ENCODE results near the gene ORAI3.

The ORAI3 gene

DNA sequence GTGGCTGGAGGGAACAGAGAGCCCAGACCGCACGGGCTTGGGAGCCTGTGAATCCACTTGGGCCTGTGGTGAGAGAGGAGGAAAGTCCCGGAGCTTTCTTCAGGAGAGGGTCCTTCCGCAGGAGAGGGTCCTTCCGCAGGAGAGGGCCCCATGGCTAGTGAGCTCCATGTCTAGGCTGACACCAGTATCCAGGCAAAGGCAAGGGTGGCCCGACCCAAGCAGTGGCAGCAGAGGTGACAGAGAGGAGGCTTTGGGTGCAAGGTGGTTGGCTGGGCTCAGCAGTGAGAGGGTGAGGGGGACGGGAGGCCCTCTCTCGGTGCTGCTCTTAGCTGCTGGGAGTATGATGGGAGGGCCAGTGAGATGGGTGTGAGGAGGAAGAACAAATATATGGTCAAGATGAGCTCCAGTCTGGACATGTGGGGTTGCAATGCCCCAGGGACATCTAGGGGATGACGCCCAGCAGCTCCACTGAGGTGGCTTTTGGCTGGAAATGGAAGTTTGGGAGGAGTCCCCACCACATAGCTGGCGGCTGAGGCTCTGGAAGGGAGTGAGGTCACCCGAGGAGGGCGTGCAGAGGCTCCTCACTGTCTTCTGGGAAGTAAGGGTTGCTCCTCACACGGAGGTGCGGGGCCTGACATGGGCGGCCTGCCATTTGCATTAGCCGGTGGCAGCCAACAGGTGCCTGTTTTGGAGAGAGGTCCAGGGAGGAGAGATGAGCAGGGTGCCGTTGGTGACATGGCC lies 33.9 kb downstream of the ORAI3 start:
- TF ChIP-seq, protein P1, sequence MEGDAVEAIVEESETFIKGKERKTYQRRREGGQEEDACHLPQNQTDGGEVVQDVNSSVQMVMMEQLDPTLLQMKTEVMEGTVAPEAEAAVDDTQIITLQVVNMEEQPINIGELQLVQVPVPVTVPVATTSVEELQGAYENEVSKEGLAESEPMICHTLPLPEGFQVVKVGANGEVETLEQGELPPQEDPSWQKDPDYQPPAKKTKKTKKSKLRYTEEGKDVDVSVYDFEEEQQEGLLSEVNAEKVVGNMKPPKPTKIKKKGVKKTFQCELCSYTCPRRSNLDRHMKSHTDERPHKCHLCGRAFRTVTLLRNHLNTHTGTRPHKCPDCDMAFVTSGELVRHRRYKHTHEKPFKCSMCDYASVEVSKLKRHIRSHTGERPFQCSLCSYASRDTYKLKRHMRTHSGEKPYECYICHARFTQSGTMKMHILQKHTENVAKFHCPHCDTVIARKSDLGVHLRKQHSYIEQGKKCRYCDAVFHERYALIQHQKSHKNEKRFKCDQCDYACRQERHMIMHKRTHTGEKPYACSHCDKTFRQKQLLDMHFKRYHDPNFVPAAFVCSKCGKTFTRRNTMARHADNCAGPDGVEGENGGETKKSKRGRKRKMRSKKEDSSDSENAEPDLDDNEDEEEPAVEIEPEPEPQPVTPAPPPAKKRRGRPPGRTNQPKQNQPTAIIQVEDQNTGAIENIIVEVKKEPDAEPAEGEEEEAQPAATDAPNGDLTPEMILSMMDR (IDR thresholded peaks at IDR 0.05; ENCODE audit: low read depth, low read length), result no peak
- no peak overlapping the region for H3K4me3 ChIP-seq (ENCODE audit: low read depth, low read length)
- no peak for DNase-seq (ENCODE audit: low read depth, low spot score)
- in situ Hi-C loops (cut with HindIII; ENCODE audit: low sequenced_read_pairs), result no loop called here

DNA sequence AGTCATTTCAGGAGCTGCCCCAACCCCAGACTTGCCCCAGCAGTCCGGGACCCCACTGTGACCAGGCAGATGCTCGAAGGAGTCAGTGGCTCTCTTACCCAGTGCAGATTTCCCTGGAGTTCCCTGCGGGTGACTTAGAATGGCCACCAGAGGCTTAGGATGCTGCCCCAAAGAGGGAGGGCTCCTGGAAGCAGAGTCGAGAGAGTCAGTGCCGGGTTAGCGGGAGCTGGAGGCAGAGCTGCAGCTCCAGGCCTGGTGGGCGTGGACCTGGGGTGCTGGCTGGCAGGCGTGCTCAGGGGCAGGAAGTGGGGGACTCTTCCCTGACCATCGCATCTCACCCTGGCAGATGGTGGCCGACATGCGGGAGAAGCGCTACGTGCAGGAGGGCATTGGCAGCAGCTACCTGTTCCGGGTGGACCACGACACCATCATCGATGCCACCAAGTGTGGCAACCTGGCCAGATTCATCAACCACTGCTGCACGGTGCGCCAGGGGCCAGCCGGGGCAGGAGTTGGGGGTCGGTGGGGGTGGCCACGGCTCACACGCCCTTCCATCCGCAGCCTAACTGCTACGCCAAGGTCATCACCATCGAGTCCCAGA lies 34.5 kb downstream of the ORAI3 start:
- in situ Hi-C loops (cut with HindIII; ENCODE audit: low sequenced_read_pairs), result no loop called here
- no peak overlapping the region for H3K4me3 ChIP-seq (ENCODE audit: low read depth, low read length)

DNA sequence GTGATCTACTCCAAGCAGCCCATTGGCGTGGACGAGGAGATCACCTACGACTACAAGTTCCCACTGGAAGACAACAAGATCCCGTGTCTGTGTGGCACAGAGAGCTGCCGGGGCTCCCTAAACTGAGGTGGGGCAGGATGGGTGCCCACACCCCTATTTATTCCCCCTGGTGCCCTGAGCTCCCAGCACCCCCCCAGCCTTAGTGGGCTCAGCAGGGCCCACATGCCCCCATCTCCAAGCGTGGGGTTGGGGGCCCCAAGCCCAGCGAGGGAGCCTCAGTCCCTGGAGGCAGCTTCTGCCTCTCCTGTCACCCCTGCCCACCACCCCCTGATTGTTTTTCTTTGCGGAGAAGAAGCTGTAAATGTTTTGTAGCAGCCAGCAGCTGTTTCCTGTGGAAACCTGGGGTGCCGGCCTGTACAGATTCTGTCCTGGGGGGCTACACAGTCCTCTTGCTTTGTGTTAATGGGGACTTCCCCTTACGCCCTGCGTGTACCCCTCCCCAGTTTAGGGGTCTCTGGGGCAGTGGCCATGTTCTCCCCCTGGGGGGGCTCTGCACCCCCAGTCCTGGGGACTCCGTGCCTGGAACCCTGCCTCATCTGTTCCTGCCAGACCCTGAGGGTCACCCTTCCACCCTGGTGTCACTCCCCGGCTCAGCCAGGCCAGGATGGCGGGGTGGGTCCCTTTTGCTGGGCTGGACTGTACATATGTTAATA lies 35.2 kb downstream of the ORAI3 start:
- in situ Hi-C loops (cut with HindIII; ENCODE audit: low sequenced_read_pairs), result no loop called here
- TF ChIP-seq, protein P1 (IDR thresholded peaks at IDR 0.05; ENCODE audit: low read depth, low read length), result no peak

More for the DNA sequence above, 34.5 kb downstream of the ORAI3 start:
- no peak for DNase-seq (ENCODE audit: low read depth, low spot score)
- TF ChIP-seq, protein P1 (IDR thresholded peaks at IDR 0.05; ENCODE audit: low read depth, low read length), result no peak

DNA sequence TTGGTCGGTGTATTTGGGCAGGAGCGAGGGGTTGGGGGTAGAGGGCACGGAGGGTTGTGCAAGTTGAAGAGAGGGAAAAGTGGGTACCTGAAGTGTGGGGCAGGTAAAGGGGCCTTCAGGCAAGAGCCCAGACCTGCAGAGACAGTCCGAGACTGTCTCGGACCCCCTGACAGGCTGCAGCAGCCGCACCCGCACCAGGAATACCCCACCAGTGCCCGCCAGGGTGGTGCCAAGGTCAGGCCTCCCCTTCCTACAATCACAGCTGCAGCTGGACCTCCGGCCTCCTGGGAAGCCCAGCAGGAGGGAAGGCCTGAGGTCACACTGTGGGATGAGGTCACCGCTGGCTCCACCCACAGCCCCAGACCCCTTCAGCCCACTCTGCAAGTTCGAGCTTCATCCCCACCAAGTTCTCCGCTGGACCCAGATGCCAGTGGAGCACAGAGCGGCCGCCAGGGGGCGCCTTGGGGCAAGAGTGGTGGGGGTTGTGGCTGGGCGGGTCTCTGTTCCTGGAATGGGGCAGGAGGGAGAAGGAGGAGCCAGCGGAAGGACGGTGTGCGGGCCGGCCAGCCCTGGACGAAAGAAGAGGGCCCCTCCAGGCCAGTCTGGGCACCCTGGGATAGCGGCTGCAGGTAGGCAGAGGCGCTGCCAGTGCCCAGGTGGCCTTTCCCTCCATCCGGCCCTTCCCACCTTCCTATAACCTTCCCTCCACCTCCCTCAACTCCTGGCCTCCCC lies 36.0 kb downstream of the ORAI3 start, which contains the start of gene HSD3B7:
Gene HSD3B7, plus strand, starts transcription at position 539 of the 732 bp plus-strand sequence. CDS start 452 bp downstream, outside the sequence.
- TF ChIP-seq, protein P1 (IDR thresholded peaks at IDR 0.05; ENCODE audit: low read depth, low read length), result peak; percentile 96
- peak within 1 kb of the TSS; percentile 53 for H3K4me3 ChIP-seq (ENCODE audit: low read depth, low read length)
- in situ Hi-C loops (cut with HindIII; ENCODE audit: low sequenced_read_pairs), result no loop called here
- peak; percentile 79 for DNase-seq (ENCODE audit: low read depth, low spot score)

More for the DNA sequence above, 35.2 kb downstream of the ORAI3 start:
- no peak overlapping the region for H3K4me3 ChIP-seq (ENCODE audit: low read depth, low read length)
- no peak for DNase-seq (ENCODE audit: low read depth, low spot score)

DNA sequence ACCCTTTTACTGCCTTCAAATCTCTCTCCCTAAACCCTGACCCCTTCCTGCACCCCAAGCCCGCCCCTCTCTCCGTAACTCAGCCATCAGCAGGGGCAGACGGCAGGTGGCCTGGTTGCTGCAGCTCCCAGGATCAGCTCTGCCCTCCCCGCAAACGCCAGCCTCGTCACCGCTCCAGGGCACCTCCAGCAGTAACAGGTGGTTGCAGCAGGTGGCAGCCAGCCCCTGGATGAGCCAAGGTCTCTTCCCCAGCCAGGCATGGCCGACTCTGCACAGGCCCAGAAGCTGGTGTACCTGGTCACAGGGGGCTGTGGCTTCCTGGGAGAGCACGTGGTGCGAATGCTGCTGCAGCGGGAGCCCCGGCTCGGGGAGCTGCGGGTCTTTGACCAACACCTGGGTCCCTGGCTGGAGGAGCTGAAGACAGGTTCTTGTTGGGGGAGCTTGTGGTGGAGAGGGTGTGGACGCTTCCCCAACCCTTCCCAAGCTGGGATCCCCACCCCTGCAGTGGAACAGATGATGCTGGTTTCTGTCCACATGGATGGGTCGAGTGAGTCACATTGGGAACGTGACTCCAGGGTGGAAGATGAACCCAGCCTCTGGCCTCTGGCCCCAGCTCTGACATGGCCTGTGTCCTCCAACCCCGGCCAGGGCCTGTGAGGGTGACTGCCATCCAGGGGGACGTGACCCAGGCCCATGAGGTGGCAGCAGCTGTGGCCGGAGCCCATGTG lies 36.7 kb downstream of the ORAI3 start:
- H3K4me3 ChIP-seq (ENCODE audit: low read depth, low read length), result peak overlapping the region; percentile 53
- DNase-seq (ENCODE audit: low read depth, low spot score), result no peak
- in situ Hi-C loops (cut with HindIII; ENCODE audit: low sequenced_read_pairs), result no loop called here
- TF ChIP-seq, protein P1 (IDR thresholded peaks at IDR 0.05; ENCODE audit: low read depth, low read length), result peak; percentile 19
